ENCODE results near the gene TRIOBP.
"Not testable (repeated sequence)": the region's sequence is repeated elsewhere in the genome, so short reads cannot be mapped to it uniquely, and the experiment has no call there.

Gene TRIOBP, protein sequence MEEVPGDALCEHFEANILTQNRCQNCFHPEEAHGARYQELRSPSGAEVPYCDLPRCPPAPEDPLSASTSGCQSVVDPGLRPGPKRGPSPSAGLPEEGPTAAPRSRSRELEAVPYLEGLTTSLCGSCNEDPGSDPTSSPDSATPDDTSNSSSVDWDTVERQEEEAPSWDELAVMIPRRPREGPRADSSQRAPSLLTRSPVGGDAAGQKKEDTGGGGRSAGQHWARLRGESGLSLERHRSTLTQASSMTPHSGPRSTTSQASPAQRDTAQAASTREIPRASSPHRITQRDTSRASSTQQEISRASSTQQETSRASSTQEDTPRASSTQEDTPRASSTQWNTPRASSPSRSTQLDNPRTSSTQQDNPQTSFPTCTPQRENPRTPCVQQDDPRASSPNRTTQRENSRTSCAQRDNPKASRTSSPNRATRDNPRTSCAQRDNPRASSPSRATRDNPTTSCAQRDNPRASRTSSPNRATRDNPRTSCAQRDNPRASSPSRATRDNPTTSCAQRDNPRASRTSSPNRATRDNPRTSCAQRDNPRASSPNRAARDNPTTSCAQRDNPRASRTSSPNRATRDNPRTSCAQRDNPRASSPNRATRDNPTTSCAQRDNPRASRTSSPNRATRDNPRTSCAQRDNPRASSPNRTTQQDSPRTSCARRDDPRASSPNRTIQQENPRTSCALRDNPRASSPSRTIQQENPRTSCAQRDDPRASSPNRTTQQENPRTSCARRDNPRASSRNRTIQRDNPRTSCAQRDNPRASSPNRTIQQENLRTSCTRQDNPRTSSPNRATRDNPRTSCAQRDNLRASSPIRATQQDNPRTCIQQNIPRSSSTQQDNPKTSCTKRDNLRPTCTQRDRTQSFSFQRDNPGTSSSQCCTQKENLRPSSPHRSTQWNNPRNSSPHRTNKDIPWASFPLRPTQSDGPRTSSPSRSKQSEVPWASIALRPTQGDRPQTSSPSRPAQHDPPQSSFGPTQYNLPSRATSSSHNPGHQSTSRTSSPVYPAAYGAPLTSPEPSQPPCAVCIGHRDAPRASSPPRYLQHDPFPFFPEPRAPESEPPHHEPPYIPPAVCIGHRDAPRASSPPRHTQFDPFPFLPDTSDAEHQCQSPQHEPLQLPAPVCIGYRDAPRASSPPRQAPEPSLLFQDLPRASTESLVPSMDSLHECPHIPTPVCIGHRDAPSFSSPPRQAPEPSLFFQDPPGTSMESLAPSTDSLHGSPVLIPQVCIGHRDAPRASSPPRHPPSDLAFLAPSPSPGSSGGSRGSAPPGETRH (N-terminal part only)

DNA sequence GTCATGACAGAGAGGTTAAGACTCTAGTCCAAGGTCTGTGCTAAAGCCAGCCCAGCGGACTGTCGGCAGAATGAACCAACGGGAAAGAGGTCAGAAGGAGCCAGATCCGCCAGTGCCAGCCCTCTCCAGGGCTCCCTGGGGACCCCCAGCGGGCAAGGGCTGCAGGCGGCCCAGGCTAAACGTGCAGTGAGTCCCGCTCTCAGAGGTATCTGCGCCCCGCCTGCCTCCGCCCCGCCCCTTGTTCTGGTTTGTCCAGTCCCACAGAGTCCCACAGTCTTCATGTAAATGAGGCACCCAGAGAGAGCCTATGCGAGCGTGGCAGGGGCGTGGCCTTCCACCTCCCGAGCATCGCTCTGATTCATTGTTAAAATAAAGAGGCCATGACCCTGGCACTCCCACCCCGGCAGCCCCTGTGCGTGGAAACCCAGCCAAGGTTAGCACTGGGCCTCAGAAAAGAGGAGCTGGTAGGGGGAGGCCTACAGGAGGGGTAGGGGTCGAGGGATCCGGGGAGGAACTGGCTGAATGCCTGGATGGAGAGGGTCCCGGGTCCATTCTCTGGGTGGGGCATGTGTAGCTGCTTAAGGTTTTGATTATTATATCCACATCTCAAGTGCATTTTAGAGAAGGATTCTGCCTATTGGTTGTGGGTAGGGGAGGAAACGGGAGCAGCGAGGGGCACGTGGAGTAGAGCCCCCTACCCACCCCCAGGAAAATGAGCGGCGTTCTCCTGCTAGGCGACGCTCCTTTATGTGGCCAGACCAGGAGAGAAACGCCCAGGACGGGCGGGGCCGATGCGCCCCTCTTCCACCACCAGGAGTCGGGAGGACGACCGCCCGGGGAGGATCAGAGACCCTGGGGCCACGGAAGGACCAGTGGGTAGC is at the start of gene TRIOBP:
Gene TRIOBP (plus strand): TSS at position 392 of the 881 bp plus-strand sequence. CDS start 4,318 bp downstream, outside the sequence.
- Mint-ChIP-seq H3K27me3 (no peaks in the 10 kb centered on the region), H3K4me3 (peak within 1 kb of the TSS; percentile 52), H3K4me1 (ENCODE audit: low read depth) (peaks cover 19% of the 10 kb centered on the region), H3K36me3 (ENCODE audit: low read depth) (peaks cover 32% of the 10 kb centered on the region), H3K9me3 (no peaks in the 10 kb centered on the region), H3K27ac (no peak within 1 kb of the TSS)

DNA sequence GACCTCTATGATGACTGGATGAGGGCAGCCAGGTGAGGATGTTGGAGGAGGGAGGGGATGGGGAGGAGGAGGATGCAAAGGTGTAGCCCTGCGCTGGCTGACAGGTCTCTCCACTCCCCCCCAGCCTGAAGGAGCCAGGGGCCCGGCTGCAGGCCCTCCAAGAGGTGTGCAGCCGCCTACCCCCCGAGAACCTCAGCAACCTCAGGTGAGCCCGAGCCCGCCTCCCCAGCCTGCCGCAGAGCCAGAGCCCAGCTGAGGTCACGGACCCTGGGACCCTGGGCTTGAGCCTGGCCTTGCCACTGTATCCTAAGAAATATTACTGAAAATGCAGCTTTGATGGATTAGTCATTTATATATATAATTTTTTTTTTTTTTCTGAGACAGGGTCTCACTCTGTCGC is 49.5 kb upstream of the TRIOBP start:
- peaks cover 45% of the 10 kb centered on the region for H3K36me3 Mint-ChIP-seq (ENCODE audit: low read depth)
- H3K27me3 Mint-ChIP-seq, result no peaks in the 10 kb centered on the region
- peaks cover 10% of the 10 kb centered on the region for H3K4me1 Mint-ChIP-seq (ENCODE audit: low read depth)
- H3K4me3 Mint-ChIP-seq, result no peak overlapping the region
- H3K27ac Mint-ChIP-seq, result no peak overlapping the region
- no peaks in the 10 kb centered on the region for H3K9me3 Mint-ChIP-seq

DNA sequence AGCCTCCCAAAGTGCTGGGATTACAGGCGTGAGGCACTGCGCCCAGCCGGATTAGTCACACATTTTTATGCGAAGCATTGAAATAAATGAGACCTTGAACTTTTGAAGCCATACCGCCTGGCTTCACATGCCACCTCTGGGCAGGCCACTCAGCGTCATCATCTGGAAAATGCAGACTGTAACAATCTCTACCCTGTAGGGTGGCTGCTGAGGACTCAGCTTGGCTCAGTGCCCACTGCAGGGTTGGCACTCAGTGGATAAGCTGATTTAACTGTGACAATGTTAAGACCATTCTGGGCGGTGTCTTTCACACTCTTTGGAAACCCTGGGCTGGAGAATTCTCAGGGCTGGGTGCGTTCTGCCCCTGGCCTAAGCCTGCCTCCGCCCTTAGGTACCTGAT is 48.9 kb upstream of the TRIOBP start:
- peaks cover 10% of the 10 kb centered on the region for H3K4me1 Mint-ChIP-seq (ENCODE audit: low read depth)
- no peaks in the 10 kb centered on the region for H3K9me3 Mint-ChIP-seq
- no peaks in the 10 kb centered on the region for H3K27me3 Mint-ChIP-seq
- no peak overlapping the region for H3K27ac Mint-ChIP-seq
- H3K36me3 Mint-ChIP-seq (ENCODE audit: low read depth), result peaks cover 44% of the 10 kb centered on the region
- no peak overlapping the region for H3K4me3 Mint-ChIP-seq

DNA sequence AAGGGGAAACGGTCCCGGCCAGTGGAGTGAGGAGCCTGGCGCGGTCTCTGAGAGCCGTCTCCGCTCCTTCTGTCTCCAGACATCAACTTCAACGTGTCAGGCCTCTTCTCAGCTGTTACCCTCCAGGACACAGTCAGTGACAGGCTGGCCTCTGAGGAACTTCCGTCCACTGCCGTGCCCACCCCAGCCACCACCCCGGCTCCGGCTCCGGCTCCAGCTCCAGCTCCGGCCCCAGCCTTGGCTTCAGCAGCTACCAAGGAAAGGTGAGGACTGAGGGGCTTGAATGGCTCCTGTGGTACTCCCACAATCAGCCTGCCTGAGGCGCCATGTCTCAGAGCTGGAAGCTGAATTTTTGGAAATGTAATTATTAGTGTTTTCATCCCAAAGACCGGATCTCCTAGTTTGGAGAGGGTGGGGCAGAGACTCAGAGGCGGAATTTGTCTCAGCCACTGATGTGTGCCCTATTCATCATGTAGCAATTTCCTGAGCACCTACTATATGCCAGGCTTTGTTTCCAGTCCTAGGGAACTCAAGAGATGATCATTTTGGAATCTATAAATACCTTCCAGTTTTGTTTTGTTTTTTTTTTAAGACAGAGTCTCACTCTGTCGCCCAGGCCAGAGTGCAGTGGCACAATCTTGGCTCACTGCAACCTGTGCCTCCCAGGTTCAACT is 46.2 kb upstream of the TRIOBP start:
- Mint-ChIP-seq H3K4me3 (no peak overlapping the region), H3K27ac (no peak overlapping the region), H3K27me3 (no peaks in the 10 kb centered on the region), H3K4me1 (ENCODE audit: low read depth) (no peaks in the 10 kb centered on the region), H3K36me3 (ENCODE audit: low read depth) (peaks cover 39% of the 10 kb centered on the region), H3K9me3 (no peaks in the 10 kb centered on the region)

DNA sequence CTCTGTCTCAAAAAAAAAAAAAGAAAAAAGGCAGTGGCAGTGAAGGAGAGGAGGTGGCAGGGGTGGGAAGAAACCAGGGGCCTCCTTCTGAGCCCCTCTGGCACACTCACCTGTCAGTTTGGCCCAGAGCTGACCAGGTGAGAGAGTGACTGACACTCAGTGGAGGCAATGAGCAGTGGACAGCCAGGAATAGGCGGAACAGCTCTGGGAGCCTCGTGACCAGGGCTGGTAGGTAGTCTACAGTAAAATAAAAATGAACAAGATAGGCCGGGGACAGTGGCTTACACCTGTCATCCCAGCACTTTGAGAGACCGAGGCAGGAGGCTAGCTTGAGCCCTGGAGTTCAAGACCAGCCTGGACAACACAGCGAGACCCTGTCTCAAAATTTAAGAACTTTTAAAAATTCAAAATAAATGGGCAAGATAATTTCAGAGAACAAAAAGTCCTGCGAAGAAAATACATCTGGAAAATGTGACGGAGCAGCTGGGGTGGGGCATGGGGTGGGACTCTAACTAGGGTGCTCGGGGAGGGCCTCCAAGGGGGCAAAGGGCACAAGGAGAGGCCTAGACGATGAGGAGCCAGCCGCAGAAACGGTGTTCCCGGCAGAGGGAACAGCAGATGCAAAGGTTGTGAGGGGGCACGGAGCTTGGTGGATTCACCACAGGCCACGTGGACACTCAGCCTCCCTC is 42.1 kb upstream of the TRIOBP start:
- H3K27ac Mint-ChIP-seq, result peak overlapping the region; percentile 33
- peaks cover 15% of the 10 kb centered on the region for H3K4me1 Mint-ChIP-seq (ENCODE audit: low read depth)
- H3K4me3 Mint-ChIP-seq, result no peak overlapping the region
- no peaks in the 10 kb centered on the region for H3K9me3 Mint-ChIP-seq
- H3K36me3 Mint-ChIP-seq (ENCODE audit: low read depth), result peaks cover 27% of the 10 kb centered on the region
- no peaks in the 10 kb centered on the region for H3K27me3 Mint-ChIP-seq

DNA sequence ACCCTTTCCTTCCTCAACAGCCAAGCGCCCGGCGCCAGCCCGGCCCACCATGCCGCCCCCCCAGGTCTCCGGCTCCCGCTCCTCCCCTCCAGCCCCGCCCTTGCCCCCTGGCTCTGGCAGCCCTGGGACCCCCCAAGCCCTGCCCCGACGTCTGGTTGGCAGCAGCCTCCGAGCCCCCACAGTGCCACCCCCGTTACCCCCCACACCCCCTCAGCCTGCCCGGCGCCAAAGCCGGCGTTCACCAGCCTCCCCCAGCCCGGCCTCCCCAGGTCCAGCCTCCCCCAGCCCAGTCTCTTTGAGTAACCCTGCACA is 41.6 kb upstream of the TRIOBP start:
- H3K27me3 Mint-ChIP-seq, result no peaks in the 10 kb centered on the region
- H3K36me3 Mint-ChIP-seq (ENCODE audit: low read depth), result peaks cover 24% of the 10 kb centered on the region
- peaks cover 20% of the 10 kb centered on the region for H3K4me1 Mint-ChIP-seq (ENCODE audit: low read depth)
- H3K27ac Mint-ChIP-seq, result no peak overlapping the region
- H3K9me3 Mint-ChIP-seq, result no peaks in the 10 kb centered on the region
- H3K4me3 Mint-ChIP-seq, result no peak overlapping the region

DNA sequence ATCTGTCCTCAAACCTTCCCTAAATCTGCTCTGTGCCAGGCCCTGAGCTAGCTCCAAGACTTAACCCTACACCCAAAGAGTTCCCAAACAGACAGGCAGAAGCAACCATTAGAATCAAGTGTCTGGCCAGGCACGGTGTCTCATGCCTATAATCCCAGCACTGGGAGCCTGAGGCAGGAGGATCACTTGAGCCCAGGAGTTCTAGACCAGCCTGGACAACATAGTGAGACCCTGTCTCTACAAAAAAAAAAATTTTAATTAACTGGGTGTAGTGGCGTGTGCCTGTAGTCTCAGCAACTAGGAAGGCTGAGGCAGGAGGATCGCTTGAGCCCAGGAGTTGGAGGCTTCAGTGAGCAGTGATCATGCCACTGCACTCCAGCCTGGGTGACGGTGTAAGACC is 40.3 kb upstream of the TRIOBP start:
- not testable (repeated sequence) for H3K27me3 Mint-ChIP-seq, H3K27ac Mint-ChIP-seq, H3K4me3 Mint-ChIP-seq, H3K9me3 Mint-ChIP-seq
- peaks cover 21% of the 10 kb centered on the region for H3K36me3 Mint-ChIP-seq (ENCODE audit: low read depth)
- peaks cover 34% of the 10 kb centered on the region for H3K4me1 Mint-ChIP-seq (ENCODE audit: low read depth)

GRCh38 chr22:37657590-37658132 is 39.2 kb upstream of the TRIOBP start:
- peak overlapping the region; percentile 91 for H3K27ac Mint-ChIP-seq
- H3K9me3 Mint-ChIP-seq, result no peaks in the 10 kb centered on the region
- H3K4me3 Mint-ChIP-seq, result peak overlapping the region; percentile 87
- H3K4me1 Mint-ChIP-seq (ENCODE audit: low read depth), result peaks cover 41% of the 10 kb centered on the region
- H3K27me3 Mint-ChIP-seq, result no peaks in the 10 kb centered on the region
- H3K36me3 Mint-ChIP-seq (ENCODE audit: low read depth), result peaks cover 20% of the 10 kb centered on the region

GRCh38 chr22:37658133-37659065 is 38.4 kb upstream of the TRIOBP start, which contains the start of gene PDXP:
Gene PDXP, plus strand, starts transcription at chr22:37658723. Its CDS starts 60 bp downstream, at chr22:37658783.
- peak within 1 kb of the TSS; percentile 91 for H3K27ac Mint-ChIP-seq
- H3K27me3 Mint-ChIP-seq, result no peaks in the 10 kb centered on the region
- peaks cover 13% of the 10 kb centered on the region for H3K36me3 Mint-ChIP-seq (ENCODE audit: low read depth)
- no peaks in the 10 kb centered on the region for H3K9me3 Mint-ChIP-seq
- H3K4me1 Mint-ChIP-seq (ENCODE audit: low read depth), result peaks cover 41% of the 10 kb centered on the region
- peak within 1 kb of the TSS; percentile 89 for H3K4me3 Mint-ChIP-seq

GRCh38 chr22:37659066-37659896 is 37.6 kb upstream of the TRIOBP start:
- peaks cover 41% of the 10 kb centered on the region for H3K4me1 Mint-ChIP-seq (ENCODE audit: low read depth)
- H3K9me3 Mint-ChIP-seq, result no peaks in the 10 kb centered on the region
- peaks cover 12% of the 10 kb centered on the region for H3K36me3 Mint-ChIP-seq (ENCODE audit: low read depth)
- peak overlapping the region; percentile 89 for H3K4me3 Mint-ChIP-seq
- H3K27me3 Mint-ChIP-seq, result no peaks in the 10 kb centered on the region
- H3K27ac Mint-ChIP-seq, result peak overlapping the region; percentile 63

DNA sequence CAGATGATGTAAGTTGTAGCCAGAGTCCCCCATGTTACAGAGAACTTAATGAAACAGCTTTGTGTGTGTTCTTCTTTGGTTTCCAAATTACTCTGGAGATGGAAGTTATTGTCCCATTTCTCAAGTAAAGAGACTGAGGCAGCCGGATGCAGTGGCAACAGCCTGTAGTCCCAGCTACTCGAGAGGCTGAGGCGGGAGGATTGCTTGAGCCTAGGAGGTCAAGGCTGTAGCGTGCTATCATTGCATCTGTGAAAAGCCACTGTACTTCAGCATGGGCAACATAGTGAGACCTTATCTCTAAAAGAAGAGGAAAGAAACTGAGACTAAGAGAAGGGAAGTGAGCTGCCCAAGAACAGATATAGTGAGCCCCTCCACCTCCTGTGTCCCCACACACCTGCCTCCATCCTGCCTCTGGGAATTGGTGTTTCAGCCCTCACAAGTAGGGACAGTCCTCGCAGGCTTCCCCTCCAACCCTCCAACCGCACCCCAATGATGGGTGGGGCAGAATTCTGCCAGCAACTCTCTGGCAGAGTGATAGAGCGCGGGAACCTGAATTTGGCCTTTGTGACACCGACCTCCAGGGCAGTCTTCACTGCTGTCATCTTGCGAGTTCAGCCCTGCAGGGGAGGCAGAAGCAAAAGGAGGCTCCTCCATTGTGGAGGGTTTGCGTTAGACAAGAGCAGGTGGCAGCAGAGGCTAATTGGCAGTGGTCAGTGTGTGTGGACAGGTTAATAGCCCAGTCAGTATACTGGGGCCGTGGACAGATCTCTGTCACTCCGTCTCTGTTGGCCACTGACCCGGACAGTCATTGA is 36.7 kb upstream of the TRIOBP start:
- H3K4me1 Mint-ChIP-seq (ENCODE audit: low read depth), result peaks cover 41% of the 10 kb centered on the region
- H3K36me3 Mint-ChIP-seq (ENCODE audit: low read depth), result peaks cover 12% of the 10 kb centered on the region
- peak overlapping the region; percentile 89 for H3K4me3 Mint-ChIP-seq
- H3K27me3 Mint-ChIP-seq, result no peaks in the 10 kb centered on the region
- no peaks in the 10 kb centered on the region for H3K9me3 Mint-ChIP-seq
- peak overlapping the region; percentile 63 for H3K27ac Mint-ChIP-seq
